HAP-1 (cell line): ENCODE measurements around the gene PLEKHA3.

ENCODE experiments used
- DNase-seq, 2 experiments: peaks; one replicate each; pipeline ENCODE4 v3.0.0-alpha.2; 2016 to 2020; ENCODE audit warnings: low spot score in 2 of 2
- H3K27me3 ChIP-seq: fragments of 250-450 bp; sonication (Bioruptor Pico); 2 replicates; pipeline ENCODE4 v1.5.1; 2020; ENCODE audit warnings: low read depth, mild to moderate bottlenecking, moderate library complexity
- H3K36me3 ChIP-seq: fragments of 250-450 bp; sonication (Bioruptor Pico); replicated peaks from 2 replicates; pipeline ENCODE4 v1.5.1; 2020; ENCODE audit warnings: mild to moderate bottlenecking
- H3K4me1 ChIP-seq: fragments of 250-450 bp; sonication (Bioruptor Pico); 2 replicates; pipeline ENCODE4 v1.5.1; 2020; ENCODE audit warnings: mild to moderate bottlenecking
- H3K4me3 ChIP-seq: fragments of 250-450 bp; sonication (Bioruptor Pico); 2 replicates; pipeline ENCODE4 v1.5.1; 2020; ENCODE audit warnings: mild to moderate bottlenecking, moderate library complexity
- H3K9me3 ChIP-seq: fragments of 250-450 bp; sonication (Bioruptor Pico); 2 replicates; pipeline ENCODE4 v1.5.1; 2020; ENCODE audit warnings: mild to moderate bottlenecking, moderate library complexity
- in situ Hi-C: fragments of 300-500 bp; cut with MboI; formaldehyde crosslinking; loops from 3 replicates; pipeline ENCODE4 v1.14.3; 2020; ENCODE audit warnings: low sequenced_read_pairs, inconsistent platforms, mixed read lengths

Gene PLEKHA3

GRCh38 chr2:178542161-178542560, 61.9 kb downstream of the PLEKHA3 start:
- no peaks in the 10 kb centered on the region for H3K9me3 ChIP-seq
- H3K36me3 ChIP-seq, result no peaks in the 10 kb centered on the region
- H3K27me3 ChIP-seq, result no peaks in the 10 kb centered on the region
- in situ Hi-C loops, result no loop called here
- no peak overlapping the region for H3K4me3 ChIP-seq
- no peak for DNase-seq
- H3K4me1 ChIP-seq, result no peaks in the 10 kb centered on the region

GRCh38 chr2:178542569-178542968, 62.3 kb downstream of the PLEKHA3 start:
- Histone ChIP-seq H3K27me3 (no peaks in the 10 kb centered on the region), H3K4me1 (no peaks in the 10 kb centered on the region), H3K4me3 (no peak overlapping the region), H3K36me3 (no peaks in the 10 kb centered on the region), H3K9me3 (no peaks in the 10 kb centered on the region)
- no peak for DNase-seq
- in situ Hi-C loops, result no loop called here

GRCh38 chr2:178550352-178550751, 70.1 kb downstream of the PLEKHA3 start:
- H3K4me3 ChIP-seq, result no peak overlapping the region
- no peaks in the 10 kb centered on the region for H3K4me1 ChIP-seq

GRCh38 chr2:178553047-178553446, 72.8 kb downstream of the PLEKHA3 start:
- Histone ChIP-seq H3K27me3 (no peaks in the 10 kb centered on the region), H3K9me3 (no peaks in the 10 kb centered on the region), H3K4me3 (no peak overlapping the region), H3K36me3 (no peaks in the 10 kb centered on the region), H3K4me1 (no peaks in the 10 kb centered on the region)
- in situ Hi-C loops, result no loop called here
- no peak for DNase-seq

More at GRCh38 chr2:178550352-178550751, 70.1 kb downstream of the PLEKHA3 start:
- DNase-seq, result no peak
- no peaks in the 10 kb centered on the region for H3K36me3 ChIP-seq
- no peaks in the 10 kb centered on the region for H3K27me3 ChIP-seq
- in situ Hi-C loops, result no loop called here
- no peaks in the 10 kb centered on the region for H3K9me3 ChIP-seq
